Measurements from ENCODE around the gene ZNF91.

The ZNF91 gene

DNA sequence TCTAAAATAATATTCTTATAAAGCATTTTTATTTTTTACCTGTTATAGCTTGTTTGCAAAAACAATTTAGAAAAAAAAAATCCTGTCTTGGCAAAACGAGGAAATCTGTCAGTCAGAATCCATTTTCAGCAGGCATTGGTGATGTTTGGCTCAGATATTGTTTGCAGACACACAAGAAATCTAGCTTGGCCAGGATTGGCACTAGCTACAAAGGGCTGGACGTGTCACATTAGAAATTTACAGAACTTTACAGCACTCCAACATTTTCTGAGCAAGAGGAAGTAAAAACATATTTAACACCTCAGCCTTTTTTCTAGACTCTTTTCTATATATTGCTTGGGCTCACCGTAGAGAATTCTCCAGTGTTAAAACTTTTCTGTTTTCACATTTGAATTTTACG lies 9.9 kb downstream of the ZNF91 start:
- Histone ChIP-seq H3K4me1 (ENCODE audit: low read length) (no peaks in the 10 kb centered on the region), H3K27me3 (replicated peaks; ENCODE audit: insufficient read depth, low read length) (no peaks in the 10 kb centered on the region), H3K4me2 (ENCODE audit: low read depth, low read length) (no peak overlapping the region), H4K20me1 (ENCODE audit: insufficient read depth, low read length) (no peaks in the 10 kb centered on the region), H3K36me3 (replicated peaks; ENCODE audit: insufficient read depth, low read length) (no peaks in the 10 kb centered on the region), H3K79me2 (ENCODE audit: low read length) (no peaks in the 10 kb centered on the region), H3K9ac (ENCODE audit: low read length) (no peak overlapping the region), H3K9me2 (replicated peaks; ENCODE audit: insufficient read depth, low read length) (no peaks in the 10 kb centered on the region), H3K27ac (ENCODE audit: low read length) (no peak overlapping the region), H2AFZ (ENCODE audit: low read length) (no peak overlapping the region), H3K4me3 (ENCODE audit: low read length) (no peak overlapping the region), H3F3A (ENCODE audit: insufficient read depth, low read length) (no peaks in the 10 kb centered on the region), H3K9me3 (replicated peaks; ENCODE audit: insufficient read depth, low read length) (no peaks in the 10 kb centered on the region)
- no peak for TF ChIP-seq EZH2phosphoT487 (IDR thresholded peaks at IDR 0.05; ENCODE audit: low read length)
- TF ChIP-seq, protein P1, sequence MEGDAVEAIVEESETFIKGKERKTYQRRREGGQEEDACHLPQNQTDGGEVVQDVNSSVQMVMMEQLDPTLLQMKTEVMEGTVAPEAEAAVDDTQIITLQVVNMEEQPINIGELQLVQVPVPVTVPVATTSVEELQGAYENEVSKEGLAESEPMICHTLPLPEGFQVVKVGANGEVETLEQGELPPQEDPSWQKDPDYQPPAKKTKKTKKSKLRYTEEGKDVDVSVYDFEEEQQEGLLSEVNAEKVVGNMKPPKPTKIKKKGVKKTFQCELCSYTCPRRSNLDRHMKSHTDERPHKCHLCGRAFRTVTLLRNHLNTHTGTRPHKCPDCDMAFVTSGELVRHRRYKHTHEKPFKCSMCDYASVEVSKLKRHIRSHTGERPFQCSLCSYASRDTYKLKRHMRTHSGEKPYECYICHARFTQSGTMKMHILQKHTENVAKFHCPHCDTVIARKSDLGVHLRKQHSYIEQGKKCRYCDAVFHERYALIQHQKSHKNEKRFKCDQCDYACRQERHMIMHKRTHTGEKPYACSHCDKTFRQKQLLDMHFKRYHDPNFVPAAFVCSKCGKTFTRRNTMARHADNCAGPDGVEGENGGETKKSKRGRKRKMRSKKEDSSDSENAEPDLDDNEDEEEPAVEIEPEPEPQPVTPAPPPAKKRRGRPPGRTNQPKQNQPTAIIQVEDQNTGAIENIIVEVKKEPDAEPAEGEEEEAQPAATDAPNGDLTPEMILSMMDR (IDR thresholded peaks at IDR 0.05; ENCODE audit: low read length) = no peak
- no peak for TF ChIP-seq EZH2 (optimal IDR thresholded peaks at IDR 0.05; ENCODE audit: low read depth, low read length)
- no peak for DNase-seq

DNA sequence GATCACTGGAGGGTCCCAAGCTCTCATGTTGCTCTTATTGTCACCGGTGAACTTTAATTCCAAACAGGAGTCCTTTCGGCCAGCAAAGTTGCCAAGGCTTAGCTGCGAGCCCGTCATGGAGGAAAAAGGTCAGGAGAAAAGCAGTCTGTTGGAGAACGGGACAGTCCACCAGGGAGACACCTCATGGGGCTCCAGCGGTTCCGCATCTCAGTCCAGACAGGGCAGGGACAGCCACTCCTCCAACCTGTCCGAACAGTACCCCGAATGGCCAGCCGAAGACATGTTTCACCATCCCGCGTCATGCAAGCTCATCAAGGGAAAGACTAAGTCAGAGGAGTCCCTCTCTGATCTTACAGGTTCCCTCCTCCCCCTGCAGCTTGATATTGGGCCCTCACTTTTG lies 10.4 kb downstream of the ZNF91 start:
- Histone ChIP-seq H3K27me3 (replicated peaks; ENCODE audit: insufficient read depth, low read length) (no peaks in the 10 kb centered on the region), H3K9ac (ENCODE audit: low read length) (no peak overlapping the region), H3K36me3 (replicated peaks; ENCODE audit: insufficient read depth, low read length) (no peaks in the 10 kb centered on the region), H3K4me3 (ENCODE audit: low read length) (no peak overlapping the region), H3K4me2 (ENCODE audit: low read depth, low read length) (no peak overlapping the region), H3K79me2 (ENCODE audit: low read length) (no peaks in the 10 kb centered on the region), H2AFZ (ENCODE audit: low read length) (no peak overlapping the region), H3K9me3 (replicated peaks; ENCODE audit: insufficient read depth, low read length) (no peaks in the 10 kb centered on the region), H3K27ac (ENCODE audit: low read length) (no peak overlapping the region), H3F3A (ENCODE audit: insufficient read depth, low read length) (no peaks in the 10 kb centered on the region), H3K9me2 (replicated peaks; ENCODE audit: insufficient read depth, low read length) (no peaks in the 10 kb centered on the region), H3K4me1 (ENCODE audit: low read length) (no peaks in the 10 kb centered on the region), H4K20me1 (ENCODE audit: insufficient read depth, low read length) (no peaks in the 10 kb centered on the region)
- DNase-seq = no peak
- TF ChIP-seq EZH2 (optimal IDR thresholded peaks at IDR 0.05; ENCODE audit: low read depth, low read length) (no peak), EZH2phosphoT487 (IDR thresholded peaks at IDR 0.05; ENCODE audit: low read length) (no peak)
- TF ChIP-seq, protein P1 (IDR thresholded peaks at IDR 0.05; ENCODE audit: low read length) = no peak

DNA sequence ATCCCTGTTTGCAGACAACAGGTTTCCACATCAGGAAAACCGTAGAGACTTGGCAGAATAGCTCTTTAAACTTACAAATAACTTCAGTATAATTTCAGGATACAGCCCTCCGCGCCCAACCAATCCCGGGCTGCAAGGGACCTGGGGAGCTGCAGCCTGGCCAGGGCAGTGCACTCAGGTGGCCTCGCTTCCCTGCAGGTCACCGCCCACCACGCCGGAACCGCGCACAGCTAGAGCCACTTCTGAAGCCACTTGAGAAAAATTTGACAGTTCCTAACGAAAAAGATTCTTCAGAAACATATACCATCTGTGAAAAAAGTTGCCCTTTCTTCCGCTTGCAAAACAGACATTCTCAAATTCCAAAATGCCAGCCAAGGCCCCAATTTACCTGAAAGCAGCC lies 11.1 kb downstream of the ZNF91 start:
- H3K9me3 ChIP-seq (replicated peaks; ENCODE audit: insufficient read depth, low read length) = no peaks in the 10 kb centered on the region
- H3K36me3 ChIP-seq (replicated peaks; ENCODE audit: insufficient read depth, low read length) = no peaks in the 10 kb centered on the region
- no peaks in the 10 kb centered on the region for H3F3A ChIP-seq (ENCODE audit: insufficient read depth, low read length)
- no peak overlapping the region for H2AFZ ChIP-seq (ENCODE audit: low read length)
- TF ChIP-seq, protein P1 (IDR thresholded peaks at IDR 0.05; ENCODE audit: low read length) = no peak
- TF ChIP-seq EZH2 (optimal IDR thresholded peaks at IDR 0.05; ENCODE audit: low read depth, low read length) (no peak), EZH2phosphoT487 (IDR thresholded peaks at IDR 0.05; ENCODE audit: low read length) (no peak)
- no peak overlapping the region for H3K9ac ChIP-seq (ENCODE audit: low read length)
- no peak overlapping the region for H3K27ac ChIP-seq (ENCODE audit: low read length)
- no peak for DNase-seq
- no peak overlapping the region for H3K4me2 ChIP-seq (ENCODE audit: low read depth, low read length)
- H3K4me3 ChIP-seq (ENCODE audit: low read length) = no peak overlapping the region
- H3K4me1 ChIP-seq (ENCODE audit: low read length) = no peaks in the 10 kb centered on the region
- no peaks in the 10 kb centered on the region for H3K27me3 ChIP-seq (replicated peaks; ENCODE audit: insufficient read depth, low read length)
- H3K9me2 ChIP-seq (replicated peaks; ENCODE audit: insufficient read depth, low read length) = no peaks in the 10 kb centered on the region
- no peaks in the 10 kb centered on the region for H3K79me2 ChIP-seq (ENCODE audit: low read length)
- no peaks in the 10 kb centered on the region for H4K20me1 ChIP-seq (ENCODE audit: insufficient read depth, low read length)

All from MM.1S (cell line).